ENCODE data around the gene IQSEC3.

Gene IQSEC3

GRCh38 chr12:111699-112493 lies 45.3 kb downstream of the IQSEC3 start:
- Mint-ChIP-seq H3K27ac (no peak overlapping the region), H3K27me3 (peaks cover 3% of the 10 kb centered on the region), H3K4me1 (peaks cover 13% of the 10 kb centered on the region), H3K4me3 (no peak overlapping the region), H3K36me3 (no peaks in the 10 kb centered on the region), H3K9me3 (no peaks in the 10 kb centered on the region)

GRCh38 chr12:113347-113746 lies 46.8 kb downstream of the IQSEC3 start:
- Mint-ChIP-seq H3K4me1 (peaks cover 13% of the 10 kb centered on the region), H3K9me3 (no peaks in the 10 kb centered on the region), H3K27ac (no peak overlapping the region), H3K27me3 (peaks cover 3% of the 10 kb centered on the region), H3K36me3 (no peaks in the 10 kb centered on the region), H3K4me3 (no peak overlapping the region)

DNA sequence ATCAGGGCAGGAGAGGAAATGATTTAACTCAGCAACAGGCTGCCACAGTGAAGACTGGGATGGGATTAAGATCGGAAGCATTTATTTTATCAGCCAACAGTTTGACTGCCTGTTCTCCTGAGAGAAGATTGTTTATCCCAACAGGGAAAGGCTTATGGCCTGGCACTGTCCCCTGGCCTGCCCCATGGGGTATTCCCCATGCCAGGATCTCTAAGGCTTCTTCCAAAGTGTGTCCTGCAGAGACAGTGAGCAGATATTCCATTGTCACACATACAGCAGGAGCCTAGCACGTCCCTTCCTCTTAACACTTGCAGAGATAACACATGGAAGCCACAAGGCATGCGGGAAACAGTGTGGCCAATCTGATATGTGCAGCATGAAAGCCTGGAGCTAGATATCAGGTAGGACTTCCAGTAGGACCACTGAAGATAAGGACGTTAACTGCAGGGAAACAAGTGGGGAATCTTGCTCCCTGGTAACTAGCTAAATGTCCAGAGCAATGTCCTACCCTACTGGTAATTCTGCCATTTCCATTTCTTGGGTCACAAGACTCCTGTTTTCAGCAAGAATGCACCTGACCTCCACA lies 48.2 kb downstream of the IQSEC3 start:
- H3K27ac Mint-ChIP-seq, result no peak overlapping the region
- H3K4me1 Mint-ChIP-seq, result peaks cover 6% of the 10 kb centered on the region
- H3K9me3 Mint-ChIP-seq, result no peaks in the 10 kb centered on the region
- no peaks in the 10 kb centered on the region for H3K36me3 Mint-ChIP-seq
- peaks cover 3% of the 10 kb centered on the region for H3K27me3 Mint-ChIP-seq
- H3K4me3 Mint-ChIP-seq, result no peak overlapping the region

- Mint-ChIP-seq H3K4me1 (no peaks in the 10 kb centered on the region), H3K27me3 (peaks cover 3% of the 10 kb centered on the region), H3K9me3 (no peaks in the 10 kb centered on the region), H3K36me3 (no peaks in the 10 kb centered on the region), H3K4me3 (no peak overlapping the region), H3K27ac (no peak overlapping the region)
These were observed 49.0 kb downstream of the IQSEC3 start for GRCh38 chr12:115518-115917.

DNA sequence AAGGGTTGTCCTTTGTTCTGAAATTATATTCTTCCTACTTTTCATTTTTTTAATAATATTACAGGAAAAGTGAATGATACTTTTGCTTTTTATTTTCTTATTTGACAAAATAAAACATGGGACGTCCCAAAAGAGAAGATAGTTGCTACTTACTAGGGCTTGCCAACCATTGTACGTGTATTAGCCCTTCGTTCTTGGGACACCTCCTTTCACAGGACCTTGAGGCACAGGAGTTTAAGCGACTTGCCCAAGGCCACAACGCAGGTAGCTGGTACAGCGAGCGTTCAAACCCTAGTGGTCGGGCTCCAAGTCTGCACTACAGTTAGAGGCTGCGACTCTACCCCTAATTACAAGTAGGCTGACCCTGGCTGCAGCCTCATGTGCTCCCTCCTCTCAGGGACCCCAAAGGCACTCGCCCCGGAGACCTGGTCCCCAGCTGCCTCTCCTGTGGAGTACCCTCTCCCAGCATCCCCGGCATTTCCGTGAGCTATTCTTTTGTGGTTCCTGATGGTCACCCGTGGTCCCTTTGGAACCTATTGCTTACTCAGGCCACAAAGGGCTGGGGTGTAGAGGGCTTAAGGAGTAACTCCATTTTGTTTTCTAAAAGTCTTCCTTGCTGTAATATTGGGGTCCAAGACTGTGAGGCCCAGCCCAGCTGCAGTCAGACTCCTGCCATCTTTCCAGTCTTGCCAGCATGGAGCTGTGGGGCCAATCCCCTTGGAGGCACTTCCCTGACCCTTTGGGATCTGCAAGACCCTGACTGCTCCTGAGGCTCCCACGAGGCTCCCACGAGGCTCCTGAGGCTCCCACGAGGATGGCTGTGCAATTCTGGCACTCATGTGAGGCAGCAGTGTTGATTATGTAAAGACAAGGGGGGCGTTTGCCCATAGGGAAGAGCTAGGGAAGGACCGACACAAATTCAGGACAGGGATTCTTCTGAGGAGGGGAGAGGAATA lies 49.7 kb downstream of the IQSEC3 start:
- Mint-ChIP-seq H3K4me1 (no peaks in the 10 kb centered on the region), H3K4me3 (no peak overlapping the region), H3K27ac (no peak overlapping the region), H3K27me3 (peaks cover 3% of the 10 kb centered on the region), H3K36me3 (no peaks in the 10 kb centered on the region), H3K9me3 (no peaks in the 10 kb centered on the region)

- Mint-ChIP-seq H3K4me1 (no peaks in the 10 kb centered on the region), H3K27me3 (peaks cover 3% of the 10 kb centered on the region)
These were observed 50.7 kb downstream of the IQSEC3 start for GRCh38 chr12:117311-117710.

GRCh38 chr12:117816-118345 lies 51.3 kb downstream of the IQSEC3 start:
- no peak overlapping the region for H3K27ac Mint-ChIP-seq
- no peaks in the 10 kb centered on the region for H3K9me3 Mint-ChIP-seq
- H3K27me3 Mint-ChIP-seq, result peaks cover 3% of the 10 kb centered on the region
- H3K36me3 Mint-ChIP-seq, result no peaks in the 10 kb centered on the region
- H3K4me1 Mint-ChIP-seq, result no peaks in the 10 kb centered on the region
- H3K4me3 Mint-ChIP-seq, result no peak overlapping the region

More at GRCh38 chr12:117311-117710, 50.7 kb downstream of the IQSEC3 start:
- H3K36me3 Mint-ChIP-seq, result no peaks in the 10 kb centered on the region
- H3K4me3 Mint-ChIP-seq, result no peak overlapping the region
- H3K9me3 Mint-ChIP-seq, result no peaks in the 10 kb centered on the region
- no peak overlapping the region for H3K27ac Mint-ChIP-seq

- Mint-ChIP-seq H3K36me3 (no peaks in the 10 kb centered on the region), H3K27me3 (peaks cover 3% of the 10 kb centered on the region), H3K4me3 (no peak overlapping the region)
These were observed 52.0 kb downstream of the IQSEC3 start for GRCh38 chr12:118591-118990.

DNA sequence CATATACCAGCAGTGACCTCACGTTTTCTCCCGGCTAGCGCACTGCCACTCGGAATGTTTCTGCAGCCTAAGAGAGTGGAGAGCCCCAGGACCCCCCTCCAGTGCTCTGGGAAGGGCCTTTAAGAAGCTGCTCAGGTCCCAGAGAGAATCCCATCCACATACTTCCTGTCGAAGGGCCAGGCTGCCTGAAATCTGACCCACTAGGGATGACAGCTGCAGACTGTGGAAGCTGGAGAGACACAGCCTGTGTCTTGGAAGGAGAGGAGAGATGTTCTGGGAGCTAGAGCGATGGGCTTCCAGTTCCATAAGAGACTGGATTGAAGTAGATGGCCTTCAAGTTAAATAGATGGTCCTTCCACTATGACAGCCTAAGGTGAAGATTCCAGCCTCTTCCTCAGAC lies 54.4 kb downstream of the IQSEC3 start:
- Mint-ChIP-seq H3K9me3 (no peaks in the 10 kb centered on the region), H3K4me3 (no peak overlapping the region), H3K4me1 (no peaks in the 10 kb centered on the region), H3K27ac (no peak overlapping the region), H3K36me3 (no peaks in the 10 kb centered on the region), H3K27me3 (no peaks in the 10 kb centered on the region)

More at GRCh38 chr12:118591-118990, 52.0 kb downstream of the IQSEC3 start:
- no peaks in the 10 kb centered on the region for H3K9me3 Mint-ChIP-seq
- H3K4me1 Mint-ChIP-seq, result no peaks in the 10 kb centered on the region
- H3K27ac Mint-ChIP-seq, result no peak overlapping the region

GRCh38 chr12:121647-122046 lies 55.1 kb downstream of the IQSEC3 start:
- no peaks in the 10 kb centered on the region for H3K9me3 Mint-ChIP-seq

DNA sequence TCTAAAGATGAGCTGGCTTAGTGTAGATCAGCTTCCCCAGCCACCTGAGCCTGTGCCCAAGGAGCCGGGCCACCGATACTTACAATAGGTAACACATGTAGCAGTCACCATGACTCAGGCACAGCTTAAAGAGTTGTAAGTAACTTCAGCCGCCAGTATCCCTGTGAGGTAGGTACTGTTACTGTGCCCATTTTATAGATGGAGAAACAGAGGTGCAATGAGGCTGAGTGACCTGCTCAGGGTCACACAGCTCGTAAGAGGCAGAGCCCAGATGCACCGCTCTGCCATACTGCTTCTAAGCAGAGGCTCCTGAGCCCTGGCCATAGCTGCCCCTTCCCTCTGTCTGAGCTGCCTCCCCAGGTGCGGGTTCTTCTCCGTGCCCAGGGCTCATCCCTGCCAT lies 58.5 kb downstream of the IQSEC3 start:
- Mint-ChIP-seq H3K27ac (no peak overlapping the region), H3K9me3 (no peaks in the 10 kb centered on the region), H3K4me3 (no peak overlapping the region), H3K36me3 (no peaks in the 10 kb centered on the region), H3K27me3 (no peaks in the 10 kb centered on the region), H3K4me1 (no peaks in the 10 kb centered on the region)

More at GRCh38 chr12:121647-122046, 55.1 kb downstream of the IQSEC3 start:
- Mint-ChIP-seq H3K27ac (no peak overlapping the region), H3K4me3 (no peak overlapping the region), H3K36me3 (no peaks in the 10 kb centered on the region), H3K27me3 (no peaks in the 10 kb centered on the region), H3K4me1 (no peaks in the 10 kb centered on the region)

DNA sequence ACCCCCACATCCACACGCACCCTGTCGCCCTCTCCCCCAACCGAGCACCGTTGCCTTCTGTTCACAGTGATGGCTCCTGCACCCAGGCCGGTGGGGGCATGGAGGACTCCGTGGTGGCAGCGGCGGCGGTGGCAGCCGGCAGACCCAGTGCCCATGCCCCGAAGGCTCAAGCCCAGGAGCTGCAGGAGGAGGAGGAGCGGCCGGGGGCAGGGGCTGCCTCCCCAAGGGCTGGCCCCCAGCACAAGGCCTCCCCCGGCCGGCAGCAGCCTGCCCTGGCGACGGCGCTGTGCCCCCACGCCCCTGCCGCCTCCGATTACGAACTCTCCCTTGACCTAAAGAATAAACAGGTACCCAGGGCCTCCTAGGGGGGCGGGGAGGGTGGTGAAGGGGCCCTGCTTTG lies 59.0 kb downstream of the IQSEC3 start:
- Mint-ChIP-seq H3K27me3 (no peaks in the 10 kb centered on the region), H3K4me3 (no peak overlapping the region), H3K9me3 (no peaks in the 10 kb centered on the region), H3K27ac (no peak overlapping the region), H3K36me3 (no peaks in the 10 kb centered on the region), H3K4me1 (no peaks in the 10 kb centered on the region)

DNA sequence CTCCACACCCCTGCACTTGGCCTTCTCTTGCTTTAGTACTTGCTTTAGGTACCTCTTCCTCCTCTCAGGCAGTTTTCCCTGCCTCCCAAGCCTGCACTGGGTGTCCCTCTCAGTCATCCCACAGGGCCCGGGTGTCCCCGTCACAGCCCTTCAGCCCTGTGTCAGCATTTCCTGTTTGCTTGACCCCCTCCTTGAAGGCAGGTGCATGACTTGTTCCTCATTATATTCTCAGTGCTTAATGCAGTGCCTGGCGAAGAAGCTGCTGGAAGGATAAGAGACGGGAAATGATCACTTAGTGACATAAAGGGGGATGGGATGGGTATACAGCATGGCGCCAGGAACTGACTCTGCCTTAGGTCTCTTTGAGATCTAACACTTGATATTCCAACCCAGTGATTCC lies 61.5 kb downstream of the IQSEC3 start:
- no peaks in the 10 kb centered on the region for H3K4me1 Mint-ChIP-seq
- no peak overlapping the region for H3K27ac Mint-ChIP-seq
- no peaks in the 10 kb centered on the region for H3K9me3 Mint-ChIP-seq
- no peaks in the 10 kb centered on the region for H3K27me3 Mint-ChIP-seq
- H3K36me3 Mint-ChIP-seq, result no peaks in the 10 kb centered on the region
- no peak overlapping the region for H3K4me3 Mint-ChIP-seq

DNA sequence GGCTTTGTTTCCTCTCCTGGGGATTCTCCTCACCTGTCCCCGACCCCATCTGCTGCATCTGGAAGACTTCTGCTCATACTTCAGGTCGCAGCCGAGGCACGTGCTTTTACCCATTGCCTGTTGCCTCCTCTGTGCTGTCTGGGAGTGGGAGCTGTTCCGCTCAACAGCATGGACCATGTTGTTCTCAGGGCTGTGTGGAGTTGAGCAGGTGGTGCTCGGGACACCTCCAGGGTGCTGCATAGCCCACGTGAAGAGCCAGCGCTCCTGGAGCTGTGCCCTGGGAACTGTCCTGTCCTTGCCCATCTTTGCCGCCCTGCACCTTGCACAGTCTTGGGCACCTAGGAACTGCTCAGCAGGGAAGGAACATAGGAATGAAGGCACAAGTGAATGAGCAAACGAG lies 62.4 kb downstream of the IQSEC3 start:
- H3K36me3 Mint-ChIP-seq, result no peaks in the 10 kb centered on the region
- H3K27me3 Mint-ChIP-seq, result no peaks in the 10 kb centered on the region
- H3K9me3 Mint-ChIP-seq, result no peaks in the 10 kb centered on the region
- no peak overlapping the region for H3K4me3 Mint-ChIP-seq
- H3K4me1 Mint-ChIP-seq, result no peaks in the 10 kb centered on the region
- H3K27ac Mint-ChIP-seq, result no peak overlapping the region

DNA sequence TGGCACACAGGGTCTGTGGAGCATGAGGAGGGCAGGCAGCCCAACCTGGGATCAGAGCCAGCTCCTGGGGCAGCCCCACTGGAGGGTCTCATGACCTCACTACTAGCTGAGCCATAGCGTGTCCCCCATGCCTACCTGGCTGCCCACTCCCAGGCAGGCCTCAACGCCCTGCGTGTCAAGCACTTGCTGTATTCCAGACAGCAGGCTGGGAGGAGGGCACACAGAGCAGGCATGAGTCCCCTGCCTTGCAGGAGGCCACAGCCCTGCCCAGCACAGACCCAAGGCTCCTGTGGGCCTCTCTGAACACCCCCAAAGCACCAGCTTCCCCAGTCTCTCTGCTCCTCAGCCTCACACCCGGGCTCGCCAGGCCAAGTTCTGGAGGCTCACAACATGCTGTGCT lies 64.0 kb downstream of the IQSEC3 start:
- H3K27ac Mint-ChIP-seq, result no peak overlapping the region
- H3K4me3 Mint-ChIP-seq, result no peak overlapping the region
- H3K27me3 Mint-ChIP-seq, result no peaks in the 10 kb centered on the region
- H3K9me3 Mint-ChIP-seq, result no peaks in the 10 kb centered on the region
- H3K36me3 Mint-ChIP-seq, result no peaks in the 10 kb centered on the region
- no peaks in the 10 kb centered on the region for H3K4me1 Mint-ChIP-seq
